Eye (tissue), 1 donor: ENCODE data around the gene PRKCD.

Experiments
- DNase-seq: peaks from one replicate; pipeline ENCODE4 v3.0.0-alpha.2; 2015

The PRKCD gene

GRCh38 chr3:53236112-53236841, 75.3 kb downstream of the PRKCD start:
- no peak for DNase-seq

- peak; percentile 68 for DNase-seq
Observed at GRCh38 chr3:53238051-53238850, 77.2 kb downstream of the PRKCD start.

- no peak for DNase-seq
Observed at GRCh38 chr3:53238886-53239285, 77.9 kb downstream of the PRKCD start.

GRCh38 chr3:53239800-53240199, 78.8 kb downstream of the PRKCD start:
- DNase-seq: no peak

GRCh38 chr3:53240989-53241972, 80.3 kb downstream of the PRKCD start:
- DNase-seq: no peak

- no peak for DNase-seq
Observed at GRCh38 chr3:53242155-53242554, 81.1 kb downstream of the PRKCD start.
